Lower leg skin (tissue), 3 donors: ENCODE results near the gene SORBS2.
"Not testable (repeated sequence)": the region's sequence is repeated elsewhere in the genome, so short reads cannot be mapped to it uniquely, and the experiment has no call there.

Source experiments
- POLR2A ChIP-seq, 2 donors: fragments of 450-650 bp; IDR thresholded peaks; one replicate each; pipeline ENCODE4 v1.6.1; 2016 to 2017; ENCODE audit warnings: antibody characterized with exemption in 2 of 2, mild to moderate bottlenecking in 1 of 2, moderate library complexity in 1 of 2
- TF ChIP-seq, protein P1 (sequence below), 3 donors: fragments of 450-650 bp; IDR thresholded peaks; one replicate each; pipeline ENCODE4 v1.5.1; 2016; ENCODE audit warnings: antibody characterized with exemption in 3 of 3, mild to moderate bottlenecking in 3 of 3, moderate library complexity in 2 of 3

DNA sequence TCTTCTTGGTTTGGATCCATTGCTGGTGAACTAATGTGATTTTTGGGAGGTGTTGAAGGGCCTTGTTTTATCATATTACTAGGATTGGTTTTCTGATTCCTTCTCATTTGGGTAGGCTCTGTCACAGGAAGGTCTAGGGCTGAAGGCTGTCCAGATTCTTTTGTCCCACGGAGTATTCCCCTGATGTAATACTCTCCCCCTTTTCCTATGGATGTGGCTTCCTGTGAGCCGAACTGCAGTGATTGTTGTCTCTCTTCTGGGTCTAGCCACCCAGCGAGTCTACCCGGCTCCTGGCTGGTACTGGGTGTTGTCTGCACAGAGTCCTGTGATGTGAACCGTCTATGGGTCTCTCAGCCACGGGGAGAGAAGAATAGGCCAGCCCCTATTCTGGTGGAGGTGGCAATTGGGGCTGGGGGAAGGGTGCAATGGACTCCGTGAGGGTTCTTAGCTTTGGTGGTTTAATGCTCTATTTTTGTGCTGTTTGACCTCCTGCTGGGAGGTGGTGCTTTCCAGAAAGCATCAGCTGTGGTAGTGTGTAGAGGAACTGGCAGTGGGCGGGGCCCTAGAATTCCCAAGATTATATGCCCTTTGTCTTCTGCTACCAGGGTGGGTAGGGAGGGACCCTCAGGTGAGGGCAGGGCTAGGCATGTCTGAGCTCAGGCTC lies 252.6 kb downstream of the SORBS2 start:
- TF ChIP-seq, protein P1, sequence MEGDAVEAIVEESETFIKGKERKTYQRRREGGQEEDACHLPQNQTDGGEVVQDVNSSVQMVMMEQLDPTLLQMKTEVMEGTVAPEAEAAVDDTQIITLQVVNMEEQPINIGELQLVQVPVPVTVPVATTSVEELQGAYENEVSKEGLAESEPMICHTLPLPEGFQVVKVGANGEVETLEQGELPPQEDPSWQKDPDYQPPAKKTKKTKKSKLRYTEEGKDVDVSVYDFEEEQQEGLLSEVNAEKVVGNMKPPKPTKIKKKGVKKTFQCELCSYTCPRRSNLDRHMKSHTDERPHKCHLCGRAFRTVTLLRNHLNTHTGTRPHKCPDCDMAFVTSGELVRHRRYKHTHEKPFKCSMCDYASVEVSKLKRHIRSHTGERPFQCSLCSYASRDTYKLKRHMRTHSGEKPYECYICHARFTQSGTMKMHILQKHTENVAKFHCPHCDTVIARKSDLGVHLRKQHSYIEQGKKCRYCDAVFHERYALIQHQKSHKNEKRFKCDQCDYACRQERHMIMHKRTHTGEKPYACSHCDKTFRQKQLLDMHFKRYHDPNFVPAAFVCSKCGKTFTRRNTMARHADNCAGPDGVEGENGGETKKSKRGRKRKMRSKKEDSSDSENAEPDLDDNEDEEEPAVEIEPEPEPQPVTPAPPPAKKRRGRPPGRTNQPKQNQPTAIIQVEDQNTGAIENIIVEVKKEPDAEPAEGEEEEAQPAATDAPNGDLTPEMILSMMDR (IDR thresholded peaks at IDR 0.05) = not testable (repeated sequence)
- TF ChIP-seq POLR2A (IDR thresholded peaks at IDR 0.05) = not testable (repeated sequence)
